Stimulated activated CD4-positive, alpha-beta T cell treated with anti-CD3 and anti-CD28 coated beads, Interleukin-4, amount 100 ng/mL, for 4 hours (primary cell): ENCODE measurements around the gene ERFE.

Source experiments
- DNase-seq, 2 experiments: peaks; one replicate each; pipeline ENCODE4 v3.0.0-alpha.2; 2020

The ERFE gene

GRCh38 chr2:238126775-238127164, 32.0 kb upstream of the ERFE start:
- no peak for DNase-seq

- no peak for DNase-seq
These were observed 31.4 kb upstream of the ERFE start for GRCh38 chr2:238127165-238128060.

GRCh38 chr2:238128061-238128440, 30.7 kb upstream of the ERFE start:
- no peak for DNase-seq

- DNase-seq = no peak
These were observed 30.2 kb upstream of the ERFE start for GRCh38 chr2:238128534-238129001.

GRCh38 chr2:238129166-238130010, 29.4 kb upstream of the ERFE start:
- DNase-seq = no peak

- no peak for DNase-seq
These were observed 28.6 kb upstream of the ERFE start for GRCh38 chr2:238130111-238130695.

- no peak for DNase-seq
These were observed 27.8 kb upstream of the ERFE start for GRCh38 chr2:238130696-238131628.

- DNase-seq = no peak
These were observed 26.9 kb upstream of the ERFE start for GRCh38 chr2:238131761-238132462.

- DNase-seq = no peak
These were observed 26.0 kb upstream of the ERFE start for GRCh38 chr2:238132463-238133450.

- no peak for DNase-seq
These were observed 25.0 kb upstream of the ERFE start for GRCh38 chr2:238133499-238134392.

GRCh38 chr2:238134393-238134785, 24.4 kb upstream of the ERFE start:
- DNase-seq = no peak

- DNase-seq = no peak
These were observed 23.1 kb upstream of the ERFE start for GRCh38 chr2:238135601-238136150.

GRCh38 chr2:238136820-238137537, 21.8 kb upstream of the ERFE start:
- DNase-seq = no peak

- no peak for DNase-seq
These were observed 20.9 kb upstream of the ERFE start for GRCh38 chr2:238137885-238138284.

- DNase-seq = no peak
These were observed 20.2 kb upstream of the ERFE start, which contains the start of gene KLHL30 for GRCh38 chr2:238138331-238139195. KLHL30 (plus strand) TSS chr2:238138668; CDS start chr2:238140755, 2,087 bp downstream.

- DNase-seq = peak in 1 of 2 experiments; percentile 36
These were observed 19.4 kb upstream of the ERFE start for GRCh38 chr2:238139196-238140039.
